Activated CD8-positive, alpha-beta memory T cell treated with anti-CD3 and anti-CD28 coated beads, Interleukin-2, amount 10 ng/mL, durations not matched to agents 7 days and 5 days (primary cell): ENCODE measurements around the gene SUN3. TPM values are rescaled to one million over a fixed set of nuclear protein-coding genes. Genes with fewer than 3 reads are reported as not detected.

ENCODE experiments used
- ATAC-seq: fragments of 150-1000 bp; cut with Tn5 transposase; one replicate; pipeline ENCODE4 v1.10.0; 2021; ENCODE audit warnings: moderate library complexity
- CTCF ChIA-PET: fragments of 350-600 bp; sonication (Branson Sonifier 250); formaldehyde crosslinking; loops from one replicate; lab custom pipeline; 2021; ENCODE audit warnings: antibody characterized with exemption; lab: Charles Lee
- DNase-seq: peaks from one replicate; pipeline ENCODE4 v3.0.0-alpha.2; 2020
- H3K27ac Mint-ChIP-seq: one replicate; pipeline ENCODE4 v1.8.0; 2021; ENCODE audit warnings: mild to moderate bottlenecking, mixed read lengths
- H3K27me3 Mint-ChIP-seq: one replicate; pipeline ENCODE4 v1.8.0; 2021; ENCODE audit warnings: mixed read lengths
- H3K36me3 Mint-ChIP-seq: one replicate; pipeline ENCODE4 v1.8.0; 2021; ENCODE audit warnings: mild to moderate bottlenecking, mixed read lengths
- H3K4me1 Mint-ChIP-seq: one replicate; pipeline ENCODE4 v1.8.0; 2021; ENCODE audit warnings: mixed read lengths
- H3K4me3 Mint-ChIP-seq: one replicate; pipeline ENCODE4 v1.8.0; 2021; ENCODE audit warnings: mild to moderate bottlenecking, moderate library complexity, mixed read lengths
- H3K9me3 Mint-ChIP-seq: one replicate; pipeline ENCODE4 v1.8.0; 2022; ENCODE audit warnings: low read depth, mixed read lengths
- total RNA-seq, 2 experiments: library from RNA; stranded (reverse); gene quantifications; one replicate each; pipeline ENCODE4 v1.2.3, GENCODE V29; 2021

The SUN3 gene
- total RNA-seq, 2 experiments from 2014 or later: not detected

DNA sequence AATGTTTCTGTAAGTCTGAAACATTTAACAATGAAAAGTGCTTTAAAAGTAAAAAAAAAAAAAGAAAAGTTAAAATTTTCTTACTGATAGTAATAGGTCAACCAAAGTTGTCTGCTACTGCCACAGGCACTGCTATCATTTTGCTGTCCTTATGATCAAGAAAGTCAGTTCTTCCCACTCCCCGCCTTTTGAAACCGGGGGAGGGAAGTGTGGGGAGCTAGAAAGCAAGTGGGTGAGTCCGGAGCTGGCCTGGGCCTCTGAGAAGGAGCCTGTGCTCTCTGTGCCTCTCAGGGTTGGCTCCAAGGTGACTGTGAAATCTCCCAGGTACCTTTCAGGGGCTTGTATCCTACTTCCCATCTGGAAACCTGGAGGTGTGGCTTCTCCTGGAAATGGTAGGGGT, 13.7 kb upstream of the SUN3 start:
- DNase-seq (no peak), ATAC-seq (no peak)
- Mint-ChIP-seq H3K27ac (no peak overlapping the region), H3K9me3 (no peaks in the 10 kb centered on the region), H3K4me1 (peaks cover 25% of the 10 kb centered on the region), H3K4me3 (no peak overlapping the region), H3K36me3 (no peaks in the 10 kb centered on the region), H3K27me3 (peaks cover 7% of the 10 kb centered on the region)
- CTCF ChIA-PET: no interaction called here

GRCh38 chr7:48042216-48042615, 13.3 kb upstream of the SUN3 start:
- CTCF ChIA-PET: interaction anchor here (1.0 kb wide), 1 partner anchor 34 kb away, joined by 4 read pairs; no protein-coding TSS in a partner anchor
- Mint-ChIP-seq H3K4me1 (peaks cover 25% of the 10 kb centered on the region), H3K4me3 (no peak overlapping the region), H3K27me3 (peaks cover 10% of the 10 kb centered on the region), H3K27ac (no peak overlapping the region), H3K36me3 (no peaks in the 10 kb centered on the region), H3K9me3 (no peaks in the 10 kb centered on the region)
- no peak for DNase-seq
- no peak for ATAC-seq

DNA sequence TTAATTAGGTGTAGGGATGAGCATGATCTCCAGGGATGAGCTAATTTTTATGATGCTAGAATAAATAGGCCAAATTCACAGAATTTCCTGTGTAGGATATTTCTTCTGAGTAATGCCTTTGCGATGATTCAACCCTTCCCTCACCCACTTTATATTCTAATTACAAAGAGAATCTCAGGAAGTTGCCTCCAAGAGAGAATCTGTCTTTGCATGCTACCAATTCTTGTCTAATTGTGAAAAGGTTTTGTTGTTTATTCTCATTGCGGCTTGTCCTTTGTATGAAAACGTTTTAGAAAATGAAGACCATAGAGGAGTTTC, 12.7 kb upstream of the SUN3 start:
- DNase-seq: no peak
- Mint-ChIP-seq H3K9me3 (no peaks in the 10 kb centered on the region), H3K4me3 (no peak overlapping the region), H3K4me1 (peaks cover 22% of the 10 kb centered on the region), H3K27ac (no peak overlapping the region), H3K27me3 (peaks cover 16% of the 10 kb centered on the region), H3K36me3 (no peaks in the 10 kb centered on the region)
- ATAC-seq: no peak
- CTCF ChIA-PET: interaction anchor here (1.0 kb wide), 1 partner anchor 34 kb away, joined by 4 read pairs; no protein-coding TSS in a partner anchor

GRCh38 chr7:48040944-48041652, 12.2 kb upstream of the SUN3 start:
- ATAC-seq (no peak), DNase-seq (no peak)
- Mint-ChIP-seq H3K4me3 (no peak overlapping the region), H3K27ac (no peak overlapping the region), H3K36me3 (no peaks in the 10 kb centered on the region), H3K4me1 (peaks cover 19% of the 10 kb centered on the region), H3K27me3 (peaks cover 21% of the 10 kb centered on the region), H3K9me3 (no peaks in the 10 kb centered on the region)
- CTCF ChIA-PET: interaction anchor here (1.0 kb wide), 1 partner anchor 35 kb away, joined by 4 read pairs; no protein-coding TSS in a partner anchor

- DNase-seq (no peak), ATAC-seq (no peak)
- Mint-ChIP-seq H3K36me3 (no peaks in the 10 kb centered on the region), H3K27ac (no peak overlapping the region), H3K9me3 (no peaks in the 10 kb centered on the region), H3K27me3 (peaks cover 37% of the 10 kb centered on the region), H3K4me3 (no peak overlapping the region), H3K4me1 (peaks cover 22% of the 10 kb centered on the region)
- CTCF ChIA-PET: interaction anchor here (0.6 to 1.2 kb wide), 2 partner anchors 38 to 53 kb away, joined by 3 read pairs; no protein-coding TSS in a partner anchor
Observed at GRCh38 chr7:48038815-48039506, 10.1 kb upstream of the SUN3 start.

GRCh38 chr7:48035967-48036478, 7.1 kb upstream of the SUN3 start:
- no peaks in the 10 kb centered on the region for H3K36me3 Mint-ChIP-seq
- peaks cover 49% of the 10 kb centered on the region for H3K27me3 Mint-ChIP-seq
- CTCF ChIA-PET: interaction anchor here (0.9 to 2.3 kb wide), 4 partner anchors 8 to 75 kb away, joined by 3 to 7 read pairs (median 4); no protein-coding TSS in a partner anchor
- H3K9me3 Mint-ChIP-seq: no peaks in the 10 kb centered on the region
- DNase-seq: no peak
- no peak overlapping the region for H3K27ac Mint-ChIP-seq
- H3K4me1 Mint-ChIP-seq: peaks cover 13% of the 10 kb centered on the region
- no peak for ATAC-seq
- H3K4me3 Mint-ChIP-seq: peak overlapping the region; percentile 69

GRCh38 chr7:48035301-48035966, 6.5 kb upstream of the SUN3 start, which contains the start of gene C7orf57:
TSS of gene C7orf57 (plus strand) at chr7:48035543. CDS start at chr7:48036309, 766 bp downstream.
- ATAC-seq: peak; percentile 98
- Mint-ChIP-seq H3K9me3 (no peaks in the 10 kb centered on the region), H3K4me3 (peak within 1 kb of the TSS; percentile 69), H3K36me3 (no peaks in the 10 kb centered on the region), H3K4me1 (peaks cover 13% of the 10 kb centered on the region), H3K27me3 (peaks cover 50% of the 10 kb centered on the region), H3K27ac (peak within 1 kb of the TSS; percentile 68)
- peak; percentile 90 for DNase-seq
- CTCF ChIA-PET: interaction anchor here (0.9 to 1.3 kb wide), 3 partner anchors 8 to 75 kb away, joined by 3 to 5 read pairs (median 3); no protein-coding TSS in a partner anchor

DNA sequence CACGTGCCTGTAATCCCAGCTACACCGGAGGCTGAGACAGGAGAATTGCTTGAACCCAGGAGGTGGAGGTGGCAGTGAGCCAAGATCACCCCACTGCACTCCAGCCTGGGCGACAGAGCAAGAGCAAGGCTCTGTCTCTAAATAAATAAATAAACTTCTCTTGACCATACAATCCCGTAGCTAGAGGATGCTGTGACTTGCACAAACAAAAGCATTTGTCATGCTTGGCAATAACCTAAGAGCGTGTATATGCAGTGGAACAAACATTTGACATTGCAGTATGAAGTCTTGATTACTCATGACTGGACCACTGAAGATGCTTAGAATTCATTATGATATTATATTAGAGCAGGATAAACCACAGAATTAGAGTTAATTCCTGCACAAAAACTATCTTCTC, 5.0 kb upstream of the SUN3 start:
- peaks cover 60% of the 10 kb centered on the region for H3K27me3 Mint-ChIP-seq
- DNase-seq (no peak), ATAC-seq (no peak)
- peaks cover 13% of the 10 kb centered on the region for H3K4me1 Mint-ChIP-seq
- no peak overlapping the region for H3K4me3 Mint-ChIP-seq
- no peak overlapping the region for H3K27ac Mint-ChIP-seq
- H3K9me3 Mint-ChIP-seq: no peaks in the 10 kb centered on the region
- no peaks in the 10 kb centered on the region for H3K36me3 Mint-ChIP-seq
- CTCF ChIA-PET: no interaction called here

DNA sequence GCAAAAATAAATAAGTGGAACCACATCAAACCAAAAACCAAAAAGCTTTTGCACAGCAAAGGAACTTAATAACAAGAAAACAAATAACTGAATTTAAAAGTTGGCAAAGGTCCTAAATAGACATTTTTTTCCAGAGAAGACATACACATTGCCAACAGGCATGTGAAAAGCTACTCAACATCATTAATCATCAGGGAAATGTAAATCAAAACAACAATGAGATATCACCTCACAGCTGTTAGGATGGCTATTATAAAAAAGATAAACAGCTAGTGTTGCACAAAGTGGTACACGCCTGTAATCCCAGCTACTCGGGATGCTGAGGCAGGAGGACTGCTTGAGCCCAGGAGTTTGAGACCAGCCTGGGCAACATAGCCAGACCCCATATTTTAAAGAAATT, 2.2 kb upstream of the SUN3 start:
- Mint-ChIP-seq H3K27ac (no peak overlapping the region), H3K27me3 (peaks cover 61% of the 10 kb centered on the region), H3K4me3 (no peak overlapping the region), H3K36me3 (no peaks in the 10 kb centered on the region), H3K4me1 (peaks cover 10% of the 10 kb centered on the region), H3K9me3 (no peaks in the 10 kb centered on the region)
- CTCF ChIA-PET: interaction anchor here (2.0 kb wide), 1 partner anchor 79 kb away, joined by 7 read pairs; no protein-coding TSS in a partner anchor
- ATAC-seq (no peak), DNase-seq (no peak)

DNA sequence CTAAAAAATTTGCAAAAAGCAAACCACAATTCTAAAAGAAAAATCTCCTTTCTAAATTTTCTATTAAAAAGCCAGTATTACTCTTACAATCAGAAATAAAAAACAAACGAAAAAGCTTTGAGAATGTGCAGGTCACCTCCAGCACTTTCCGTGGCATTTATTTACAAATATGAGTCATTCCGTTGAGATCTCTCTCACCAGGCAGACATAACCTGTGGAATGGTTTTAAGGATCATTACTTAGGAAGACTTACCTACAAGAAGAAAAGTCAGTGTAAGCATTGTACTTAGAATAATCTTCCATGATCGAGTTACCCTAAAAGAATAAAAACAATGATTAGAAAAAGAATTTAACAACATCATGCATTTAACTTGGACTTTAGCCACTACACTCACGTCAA, 3.3 kb downstream of the SUN3 start:
- H3K4me3 Mint-ChIP-seq: no peak overlapping the region
- ATAC-seq (no peak), DNase-seq (no peak)
- no peak overlapping the region for H3K27ac Mint-ChIP-seq
- peaks cover 7% of the 10 kb centered on the region for H3K9me3 Mint-ChIP-seq
- H3K4me1 Mint-ChIP-seq: no peaks in the 10 kb centered on the region
- CTCF ChIA-PET: interaction anchor here (2.6 kb wide), 1 partner anchor 85 kb away, joined by 7 read pairs; no protein-coding TSS in a partner anchor
- peaks cover 2% of the 10 kb centered on the region for H3K36me3 Mint-ChIP-seq
- peaks cover 66% of the 10 kb centered on the region for H3K27me3 Mint-ChIP-seq

GRCh38 chr7:48017674-48018073, 11.2 kb downstream of the SUN3 start:
- DNase-seq (no peak), ATAC-seq (no peak)
- H3K27ac Mint-ChIP-seq: no peak overlapping the region
- peaks cover 36% of the 10 kb centered on the region for H3K27me3 Mint-ChIP-seq
- peaks cover 3% of the 10 kb centered on the region for H3K36me3 Mint-ChIP-seq
- H3K4me1 Mint-ChIP-seq: no peaks in the 10 kb centered on the region
- H3K9me3 Mint-ChIP-seq: peaks cover 4% of the 10 kb centered on the region
- CTCF ChIA-PET: no interaction called here
- no peak overlapping the region for H3K4me3 Mint-ChIP-seq

GRCh38 chr7:48016641-48017040, 12.3 kb downstream of the SUN3 start:
- peaks cover 4% of the 10 kb centered on the region for H3K9me3 Mint-ChIP-seq
- CTCF ChIA-PET: no interaction called here
- ATAC-seq: no peak
- H3K27ac Mint-ChIP-seq: no peak overlapping the region
- DNase-seq: no peak
- H3K4me3 Mint-ChIP-seq: no peak overlapping the region
- H3K27me3 Mint-ChIP-seq: peaks cover 31% of the 10 kb centered on the region
- H3K4me1 Mint-ChIP-seq: no peaks in the 10 kb centered on the region
- peaks cover 3% of the 10 kb centered on the region for H3K36me3 Mint-ChIP-seq

DNA sequence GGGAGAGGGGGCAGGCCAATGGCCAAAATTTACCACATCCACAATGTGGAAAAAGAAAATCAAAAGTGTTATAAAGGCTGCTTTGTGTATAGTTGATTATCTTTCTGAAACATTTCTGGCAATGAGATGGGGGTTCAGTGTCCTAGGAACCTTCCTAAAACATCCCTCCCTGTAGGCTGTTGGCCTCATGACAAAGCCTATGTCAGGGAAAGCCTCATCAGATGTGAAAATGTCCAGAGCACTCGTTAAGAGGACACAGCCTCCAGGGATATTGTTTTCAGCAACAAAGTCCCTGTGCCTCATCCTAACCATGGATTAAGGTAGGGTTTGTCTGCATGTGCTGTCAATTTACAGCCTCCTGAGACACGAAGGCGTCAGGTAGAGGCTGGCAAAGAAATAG, 17.0 kb downstream of the SUN3 start:
- H3K36me3 Mint-ChIP-seq: no peaks in the 10 kb centered on the region
- H3K27ac Mint-ChIP-seq: no peak overlapping the region
- DNase-seq (no peak), ATAC-seq (no peak)
- H3K27me3 Mint-ChIP-seq: peaks cover 3% of the 10 kb centered on the region
- no peak overlapping the region for H3K4me3 Mint-ChIP-seq
- no peaks in the 10 kb centered on the region for H3K9me3 Mint-ChIP-seq
- H3K4me1 Mint-ChIP-seq: no peaks in the 10 kb centered on the region
- CTCF ChIA-PET: interaction anchor here (2.0 kb wide), 1 partner anchor 98 kb away, joined by 5 read pairs; no protein-coding TSS in a partner anchor
